Thyroid gland (tissue), 4 donors: Measurements from ENCODE around the gene NRM. TPM values are rescaled to one million over a fixed set of nuclear protein-coding genes. Genes with fewer than 3 reads are reported as not detected.
"Not testable (repeated sequence)": the region's sequence is repeated elsewhere in the genome, so short reads cannot be mapped to it uniquely, and the experiment has no call there.

ENCODE experiments used
- DNase-seq, 2 donors: peaks; one replicate each; pipeline ENCODE4 v3.0.0-alpha.2; 2019
- H3K27ac ChIP-seq, 3 donors: fragments of 200-600 bp; sonication (generic); 1 replicate in 2 of 3; 2 replicates in 1 of 3; pipeline ENCODE4 v1.5.1; 2016 to 2019; ENCODE audit warnings: mild to moderate bottlenecking in 1 of 3, moderate library complexity in 1 of 3
- H3K27me3 ChIP-seq: fragments of 200-600 bp; sonication (generic); one replicate; pipeline ENCODE4 v1.5.1; 2019
- H3K36me3 ChIP-seq, 2 donors: fragments of 200-600 bp; sonication (generic); one replicate each; pipeline ENCODE4 v1.5.1; 2016 to 2019
- H3K4me1 ChIP-seq, 2 donors: fragments of 200-600 bp; sonication (generic); one replicate each; pipeline ENCODE4 v1.5.1; 2017 to 2019
- H3K4me3 ChIP-seq, 3 donors: fragments of 200-600 bp; sonication (generic); replicated peaks in 1 of 3; 1 replicate in 2 of 3; 2 replicates in 1 of 3; pipeline ENCODE4 v1.5.1; 2016; ENCODE audit warnings: mild to moderate bottlenecking in 1 of 3
- H3K9me3 ChIP-seq: fragments of 200-600 bp; sonication (generic); one replicate; pipeline ENCODE4 v1.5.1; 2017
- CTCF ChIP-seq, 6 experiments: fragments of 200-600 bp in 3 of 6; fragments of 450-650 bp in 3 of 6; sonication (generic) in 3 of 6; IDR thresholded peaks; one replicate each; pipeline ENCODE4 v1.5.1; 2016 to 2019; ENCODE audit warnings: antibody characterized with exemption in 6 of 6, mild to moderate bottlenecking in 2 of 6, inconsistent platforms in 1 of 6, moderate library complexity in 1 of 6
- POLR2A ChIP-seq, 2 donors: fragments of 450-650 bp; IDR thresholded peaks; one replicate each; pipeline ENCODE4 v1.6.1; 2017; ENCODE audit warnings: antibody characterized with exemption in 2 of 2, mild to moderate bottlenecking in 2 of 2, moderate library complexity in 1 of 2
- WGBS, 2 donors: methylation state at CpG; one replicate each; pipeline ENCODE4 v1.1.5; 2017; 5-methylcytosine and 5-hydroxymethylcytosine counted together
- intact Hi-C: fragments of 100-400 bp; cut with DNase I; formaldehyde crosslinking; loops from one replicate; pipeline ENCODE4 v1.15.1; 2023
- total RNA-seq, 4 donors: library from RNA; depleted of rRNA; stranded (reverse); fragments of >200 nt; gene quantifications; one replicate each; pipeline ENCODE4 v1.2.3, GENCODE V29; 2016

Gene NRM
- total RNA-seq, 4 donors from 2014 or later = 3.5 to 8.3 (median 5.7) TPM

- WGBS, 2 donors = 0% methylated on average over 29 to 36 of the region's 57 CpGs
- Histone ChIP-seq H3K27me3 (no peaks in the 10 kb centered on the region), H3K9me3 (no peaks in the 10 kb centered on the region), H3K4me1 (peaks cover 9 to 28% of the 10 kb centered on the region in 2 donors), H3K4me3 (peak within 1 kb of the TSS; percentile 43 to 98 (median 80)), H3K27ac (peak within 1 kb of the TSS in 2 of 3 donors; percentile 14 to 53), H3K36me3 (peaks cover 31 to 38% of the 10 kb centered on the region in 2 donors)
- intact Hi-C loops = loop anchor here (10.0 kb wide), 2 partner anchors 188 to 212 kb away; partner anchors contain the start of genes DDR1 and HLA-E
- peak; percentile 96 to 97 for DNase-seq
- peak in 1 of 2 donors; percentile 49 for TF ChIP-seq POLR2A (IDR thresholded peaks at IDR 0.05)
- TF ChIP-seq CTCF (IDR thresholded peaks at IDR 0.05) = peak; percentile 59 to 87 (median 78)
Observed at GRCh38 chr6:30672445-30673253, 18.1 kb downstream of the NRM start, which contains the start of gene DHX16. Gene DHX16, minus strand, starts transcription at chr6:30673006. Its CDS starts 165 bp downstream, at chr6:30672841.

- H3K27me3 ChIP-seq = no peaks in the 10 kb centered on the region
- H3K9me3 ChIP-seq = no peaks in the 10 kb centered on the region
- peaks cover 9 to 28% of the 10 kb centered on the region in 2 donors for H3K4me1 ChIP-seq
- intact Hi-C loops = loop anchor here (10.0 kb wide), 2 partner anchors 186 to 214 kb away; partner anchors contain the start of genes DDR1 and HLA-E
- no peak for DNase-seq
- H3K36me3 ChIP-seq = peaks cover 16 to 41% of the 10 kb centered on the region in 2 donors
- H3K4me3 ChIP-seq = no peak overlapping the region
- no peak overlapping the region for H3K27ac ChIP-seq
- whole genome bisulfite sequencing, 2 donors = 91 to 92% methylated on average over 27 of the region's 27 CpGs
- TF ChIP-seq POLR2A (IDR thresholded peaks at IDR 0.05) (no peak), CTCF (IDR thresholded peaks at IDR 0.05) (no peak)
Observed at GRCh38 chr6:30670760-30671527, 19.8 kb downstream of the NRM start.

- 86 to 88% methylated on average over 2 of the region's 2 CpGs for WGBS, 2 donors
- H3K9me3 ChIP-seq, intact Hi-C loops, H3K27ac ChIP-seq, H3K4me1 ChIP-seq, H3K4me3 ChIP-seq, DNase-seq, H3K27me3 ChIP-seq: not testable (repeated sequence)
- peaks cover 59 to 83% of the 10 kb centered on the region in 2 donors for H3K36me3 ChIP-seq
Observed at GRCh38 chr6:30666300-30666699, 24.5 kb downstream of the NRM start.

GRCh38 chr6:30664994-30665767 lies 25.6 kb downstream of the NRM start:
- 94% methylated on average over 34 of the region's 34 CpGs for WGBS, 2 donors
- TF ChIP-seq POLR2A (IDR thresholded peaks at IDR 0.05) (no peak), CTCF (IDR thresholded peaks at IDR 0.05) (no peak)
- no peaks in the 10 kb centered on the region for H3K4me1 ChIP-seq
- H3K27ac ChIP-seq = no peak overlapping the region
- intact Hi-C loops = no loop called here
- no peak overlapping the region for H3K4me3 ChIP-seq
- no peaks in the 10 kb centered on the region for H3K9me3 ChIP-seq
- H3K27me3 ChIP-seq = no peaks in the 10 kb centered on the region
- peaks cover 62 to 82% of the 10 kb centered on the region in 2 donors for H3K36me3 ChIP-seq
- DNase-seq = no peak

GRCh38 chr6:30657922-30658321 lies 32.9 kb downstream of the NRM start:
- H3K4me3 ChIP-seq, H3K27me3 ChIP-seq, H3K27ac ChIP-seq, H3K4me1 ChIP-seq, intact Hi-C loops, DNase-seq, H3K9me3 ChIP-seq: not testable (repeated sequence)
- peaks cover 76 to 88% of the 10 kb centered on the region in 2 donors for H3K36me3 ChIP-seq
- 95% methylated on average over 5 of the region's 5 CpGs for WGBS, 2 donors
